IMR-90 (cell line): ENCODE results near the gene SNRNP40. TPM values are rescaled to one million over a fixed set of nuclear protein-coding genes. Genes with fewer than 3 reads are reported as not detected.

Experiments
- ATAC-seq: fragments of 200-7000 bp; cut with Tn5 transposase; 2 replicates; pipeline ENCODE4 v1.9.1; 2020; ENCODE audit warnings: low read depth, mild to moderate bottlenecking, moderate library complexity
- BruUV-seq: library from RNA; stranded (reverse); fragments of 400-500 nt; replicated peaks from 2 replicates; lab custom pipeline; 2021; lab: Mats Ljungman, UMichigan
- CTCF ChIA-PET: fragments of 300-600 bp; formaldehyde crosslinking; extraction: SDS; loops from one replicate; lab custom pipeline; 2021; ENCODE audit warnings: antibody characterized with exemption; lab: Yijun Ruan, JAX
- POLR2A ChIA-PET: fragments of 300-600 bp; sonication (Branson Sonifier 250); formaldehyde crosslinking; loops from one replicate; lab custom pipeline; 2022; ENCODE audit warnings: antibody characterized with exemption; ENCODE audit not compliant: unreplicated experiment; lab: Charles Lee
- DNase-seq: peaks from one replicate; pipeline ENCODE4 v3.0.0; 2013
- H2AFZ ChIP-seq: replicated peaks from 2 replicates; pipeline ENCODE3; 2013; ENCODE audit warnings: low read length, mild to moderate bottlenecking; ENCODE audit not compliant: poor library complexity
- H2AK5ac ChIP-seq: 2 replicates; pipeline ENCODE4 v1.6.1; 2013; ENCODE audit warnings: low read depth, low read length, inconsistent platforms
- H2AK9ac ChIP-seq: replicated peaks from 2 replicates; pipeline ENCODE3; 2013; ENCODE audit warnings: mild to moderate bottlenecking, low read depth, low read length, moderate library complexity; ENCODE audit not compliant: poor library complexity
- H2BK120ac ChIP-seq: 2 replicates; pipeline ENCODE4 v1.6.1; 2013; ENCODE audit warnings: low read depth, low read length, inconsistent platforms
- H2BK15ac ChIP-seq: 3 replicates; pipeline ENCODE4 v1.6.1; 2013; ENCODE audit warnings: low read depth, low read length, inconsistent platforms
- H2BK20ac ChIP-seq: 2 replicates; pipeline ENCODE4 v1.6.1; 2013; ENCODE audit warnings: low read depth, mild to moderate bottlenecking, inconsistent platforms, low read length, moderate library complexity
- H2BK5ac ChIP-seq: 2 replicates; pipeline ENCODE4 v1.6.1; 2013; ENCODE audit warnings: mild to moderate bottlenecking, low read depth, low read length, inconsistent platforms; ENCODE audit not compliant: poor library complexity, severe bottlenecking
- H3K14ac ChIP-seq: replicated peaks from 2 replicates; pipeline ENCODE4 v1.6.1; 2013; ENCODE audit warnings: low read depth, low read length, inconsistent platforms
- H3K18ac ChIP-seq: 2 replicates; pipeline ENCODE4 v1.6.1; 2013; ENCODE audit warnings: low read depth, low read length, control low read depth
- H3K23ac ChIP-seq: 2 replicates; pipeline ENCODE4 v1.6.1; 2013; ENCODE audit warnings: low read depth, low read length, inconsistent platforms
- H3K27ac ChIP-seq: 2 replicates; pipeline ENCODE4 v1.5.1; 2013; ENCODE audit warnings: mild to moderate bottlenecking, control low read depth, low read length; ENCODE audit not compliant: insufficient read depth
- H3K27me3 ChIP-seq: 2 replicates; pipeline ENCODE4 v1.6.1; 2013; ENCODE audit warnings: low read length; ENCODE audit not compliant: control insufficient read depth, insufficient read depth
- H3K36me3 ChIP-seq: 2 replicates; pipeline ENCODE4 v1.6.1; 2013; ENCODE audit warnings: low read length, mixed read lengths; ENCODE audit not compliant: control insufficient read depth, insufficient read depth
- H3K4ac ChIP-seq: 2 replicates; pipeline ENCODE4 v1.6.1; 2013; ENCODE audit warnings: low read depth, low read length, inconsistent platforms
- H3K4me1 ChIP-seq: 2 replicates; pipeline ENCODE4 v1.6.1; 2013; ENCODE audit warnings: low read length, mixed read lengths; ENCODE audit not compliant: control insufficient read depth, insufficient read depth
- H3K4me2 ChIP-seq: 2 replicates; pipeline ENCODE4 v1.6.1; 2013; ENCODE audit warnings: low read depth, mild to moderate bottlenecking, control low read depth, low read length, moderate library complexity
- H3K4me3 ChIP-seq: 2 replicates; pipeline ENCODE4 v1.5.1; 2013; ENCODE audit warnings: low read depth, mild to moderate bottlenecking, control low read depth, low read length, moderate library complexity; ENCODE audit not compliant: insufficient read depth
- H3K56ac ChIP-seq: 2 replicates; pipeline ENCODE4 v1.6.1; 2013; ENCODE audit warnings: low read length, inconsistent platforms; ENCODE audit not compliant: insufficient read depth; ENCODE audit errors: extremely low read depth
- H3K79me1 ChIP-seq, 2 experiments: 2 replicates each; pipeline ENCODE4 v1.6.1; 2013; ENCODE audit warnings: low read length in 2 of 2, inconsistent platforms in 1 of 2, low read depth in 1 of 2
- H3K9ac ChIP-seq: 2 replicates; pipeline ENCODE4 v1.6.1; 2013; ENCODE audit warnings: low read depth, low read length, control low read depth
- H3K9me1 ChIP-seq: 2 replicates; pipeline ENCODE4 v1.6.1; 2013; ENCODE audit warnings: low read length, inconsistent platforms; ENCODE audit not compliant: insufficient read depth
- H3K9me3 ChIP-seq: 2 replicates; pipeline ENCODE4 v1.6.1; 2013; ENCODE audit warnings: low read length; ENCODE audit not compliant: control insufficient read depth, insufficient read depth
- H4K20me1 ChIP-seq: 2 replicates; pipeline ENCODE4 v1.6.1; 2013; ENCODE audit warnings: low read length, inconsistent platforms; ENCODE audit not compliant: insufficient read depth
- H4K5ac ChIP-seq: 2 replicates; pipeline ENCODE4 v1.6.1; 2013; ENCODE audit warnings: mild to moderate bottlenecking, low read depth, low read length, control low read depth
- H4K8ac ChIP-seq, 2 experiments: 2 replicates each; pipeline ENCODE4 v1.6.1; 2013; ENCODE audit warnings: low read depth in 2 of 2, low read length in 2 of 2, control low read depth in 1 of 2, inconsistent platforms in 1 of 2
- H4K91ac ChIP-seq: 2 replicates; pipeline ENCODE4 v1.6.1; 2013; ENCODE audit warnings: low read depth, low read length, inconsistent platforms; ENCODE audit not compliant: insufficient read depth
- BHLHE40 ChIP-seq: fragments of 150-350 bp; IDR thresholded peaks from 2 replicates; pipeline ENCODE4 v1.6.1; 2016; ENCODE audit warnings: mild to moderate bottlenecking, low read depth, low read length
- CEBPB ChIP-seq: IDR thresholded peaks from 2 replicates; pipeline ENCODE4 v1.6.1; 2012; ENCODE audit warnings: low read depth, low read length, improper control_type of control experiment
- FOS ChIP-seq: fragments of 150-350 bp; IDR thresholded peaks from 2 replicates; pipeline ENCODE4 v1.6.1; 2016; ENCODE audit warnings: low read depth, low read length
- MAFK ChIP-seq: IDR thresholded peaks from 2 replicates; pipeline ENCODE4 v1.6.1; 2012; ENCODE audit warnings: low read depth, low read length, improper control_type of control experiment
- NFE2L2 ChIP-seq: fragments of 150-350 bp; IDR thresholded peaks from 2 replicates; pipeline ENCODE4 v1.6.1; 2016; ENCODE audit warnings: low read depth, mild to moderate bottlenecking, low read length
- RAD21 ChIP-seq: IDR thresholded peaks from 2 replicates; pipeline ENCODE4 v1.6.1; 2012; ENCODE audit warnings: low read length, improper control_type of control experiment
- RFX5 ChIP-seq: IDR thresholded peaks from 2 replicates; pipeline ENCODE4 v1.8.0; 2012; ENCODE audit warnings: low read depth, mild to moderate bottlenecking, low read length, moderate library complexity
- WGBS, 2 experiments: methylation state at CpG; one replicate each; pipeline versions ENCODE4 v1.1.5 to v1.1.7; 2013; ENCODE audit warnings: missing lambda C conversion rate in 2 of 2; ENCODE audit not compliant: insufficient read length in 1 of 2; ENCODE audit errors: extremely low coverage in 2 of 2; 5-methylcytosine and 5-hydroxymethylcytosine counted together
- dilution Hi-C: fragments of 300-500 bp; cut with HindIII; formaldehyde crosslinking; loops from one replicate; pipeline ENCODE4 v1.14.3; 2018; ENCODE audit warnings: low sequenced_read_pairs; ENCODE audit not compliant: unreplicated experiment
- in situ Hi-C: fragments of 300-500 bp; cut with MboI; formaldehyde crosslinking; loops from 3 replicates; pipeline ENCODE4 v1.14.3; 2019; ENCODE audit warnings: low sequenced_read_pairs, inconsistent platforms, mixed read lengths
- intact Hi-C: fragments of 100-400 bp; cut with micrococcal nuclease; formaldehyde crosslinking; loops from 2 replicates; pipeline ENCODE4 v1.10.0; 2022
- polyA plus RNA-seq, 3 experiments: library from polyadenylated mRNA; depleted of rRNA; stranded (reverse); fragments of >200 nt; gene quantifications; 2 replicates each; pipeline ENCODE4 v1.2.3, GENCODE V29; 2012; ENCODE audit warnings: low replicate concordance in 1 of 3
- total RNA-seq: library from RNA; depleted of rRNA; stranded (reverse); fragments of >200 nt; gene quantifications from 2 replicates; pipeline ENCODE4 v1.2.3, GENCODE V29; 2012
- TF ChIP-seq, protein P1 (sequence below): fragments of 150-350 bp; IDR thresholded peaks from 2 replicates; pipeline ENCODE4 v1.6.1; 2016; ENCODE audit warnings: low read depth, mild to moderate bottlenecking, low read length, moderate library complexity, borderline replicate concordance
- TF ChIP-seq, protein P2 (sequence below): fragments of 150-350 bp; IDR thresholded peaks from 2 replicates; pipeline ENCODE4 v1.6.1; 2017; ENCODE audit warnings: mild to moderate bottlenecking, antibody characterized with exemption, low read length, low read depth

The SNRNP40 gene
- total and polyA plus RNA-seq, 2 of the 4 experiments (the other 2 are of a cell fraction), result 52.3 to 178 TPM

DNA sequence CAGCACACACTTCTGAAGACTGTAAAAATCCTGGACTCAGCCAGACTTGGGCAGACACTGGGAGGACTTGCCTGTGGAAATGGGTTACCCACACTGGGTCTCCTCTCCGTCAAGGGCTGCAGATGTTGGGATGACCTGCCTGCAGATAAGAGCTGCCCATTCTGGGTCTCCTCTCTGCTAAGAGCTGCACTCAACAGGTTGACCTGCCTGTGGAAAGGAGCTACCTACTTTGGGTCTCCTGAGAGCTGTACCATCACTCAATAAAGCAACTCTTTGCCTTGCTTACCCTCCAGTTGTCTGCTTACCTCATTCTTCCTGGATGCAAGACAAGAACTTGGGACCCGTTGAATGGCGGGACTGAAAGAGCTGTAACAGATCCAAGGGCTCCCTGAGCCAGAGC lies 28.4 kb upstream of the SNRNP40 start:
- Histone ChIP-seq H3K23ac (no peak overlapping the region), H4K20me1 (no peaks in the 10 kb centered on the region), H3K4me2 (no peak overlapping the region), H4K91ac (no peak overlapping the region), H3K56ac (no peak overlapping the region), H3K18ac (no peak overlapping the region), H3K9me1 (no peaks in the 10 kb centered on the region), H2BK20ac (no peak overlapping the region), H2BK15ac (no peak overlapping the region), H2BK120ac (no peak overlapping the region), H4K5ac (no peak overlapping the region), H3K27ac (no peak overlapping the region), H3K9me3 (no peaks in the 10 kb centered on the region), H3K36me3 (peaks cover 12% of the 10 kb centered on the region), H3K4ac (no peak overlapping the region), H2AK9ac (no peak overlapping the region), H3K9ac (no peak overlapping the region), H2BK5ac (no peak overlapping the region), H2AK5ac (no peak overlapping the region), H3K14ac (no peak overlapping the region), H3K4me1 (peaks cover 5% of the 10 kb centered on the region), H3K4me3 (no peak overlapping the region), H4K8ac (no peak overlapping the region), H2AFZ (no peak overlapping the region), H3K27me3 (no peaks in the 10 kb centered on the region), H3K79me1 (peaks cover 0 to 7% of the 10 kb centered on the region in 2 experiments; a peak in 2 of 4 replicates)
- in situ Hi-C loops, result no loop called here
- DNase-seq (no peak), ATAC-seq (no peak)
- BruUV-seq, result no TSS peak
- ChIA-PET CTCF (no interaction called here), POLR2A (no interaction called here)
- no CpG with 5 or more reads among the region's 3 CpGs for whole genome bisulfite sequencing, 2 experiments
- TF ChIP-seq MAFK (no peak), BHLHE40 (no peak), NFE2L2 (no peak), RAD21 (no peak), CEBPB (no peak), RFX5 (no peak), FOS (no peak)
- TF ChIP-seq, protein P1, sequence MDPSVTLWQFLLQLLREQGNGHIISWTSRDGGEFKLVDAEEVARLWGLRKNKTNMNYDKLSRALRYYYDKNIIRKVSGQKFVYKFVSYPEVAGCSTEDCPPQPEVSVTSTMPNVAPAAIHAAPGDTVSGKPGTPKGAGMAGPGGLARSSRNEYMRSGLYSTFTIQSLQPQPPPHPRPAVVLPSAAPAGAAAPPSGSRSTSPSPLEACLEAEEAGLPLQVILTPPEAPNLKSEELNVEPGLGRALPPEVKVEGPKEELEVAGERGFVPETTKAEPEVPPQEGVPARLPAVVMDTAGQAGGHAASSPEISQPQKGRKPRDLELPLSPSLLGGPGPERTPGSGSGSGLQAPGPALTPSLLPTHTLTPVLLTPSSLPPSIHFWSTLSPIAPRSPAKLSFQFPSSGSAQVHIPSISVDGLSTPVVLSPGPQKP, result no peak
- TF ChIP-seq, protein P2, sequence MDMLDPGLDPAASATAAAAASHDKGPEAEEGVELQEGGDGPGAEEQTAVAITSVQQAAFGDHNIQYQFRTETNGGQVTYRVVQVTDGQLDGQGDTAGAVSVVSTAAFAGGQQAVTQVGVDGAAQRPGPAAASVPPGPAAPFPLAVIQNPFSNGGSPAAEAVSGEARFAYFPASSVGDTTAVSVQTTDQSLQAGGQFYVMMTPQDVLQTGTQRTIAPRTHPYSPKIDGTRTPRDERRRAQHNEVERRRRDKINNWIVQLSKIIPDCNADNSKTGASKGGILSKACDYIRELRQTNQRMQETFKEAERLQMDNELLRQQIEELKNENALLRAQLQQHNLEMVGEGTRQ, result no peak
- dilution Hi-C loops, result no loop called here
- intact Hi-C loops, result no loop called here
